DND-41 (cell line): ENCODE results near the gene ZNF697.
A peak's percentile ranks its signal among the peaks of the same experiment; 100 is the strongest.
"Not testable (repeated sequence)": the region's sequence is repeated elsewhere in the genome, so short reads cannot be mapped to it uniquely, and the experiment has no call there.

ENCODE experiments used
- ATAC-seq: fragments of 200-7000 bp; cut with Tn5 transposase; 3 replicates; pipeline ENCODE4 v1.9.1; 2021; ENCODE audit warnings: low read depth; ENCODE audit not compliant: insufficient read depth
- DNase-seq: peaks from one replicate; pipeline ENCODE4 v3.0.0-alpha.2; 2020
- H2AFZ ChIP-seq: 2 replicates; pipeline ENCODE4 v1.6.0; 2012; ENCODE audit warnings: low read depth, low read length
- H3K27ac ChIP-seq: 2 replicates; pipeline ENCODE4 v1.5.1; 2012; ENCODE audit warnings: low read length, inconsistent platforms
- H3K27me3 ChIP-seq: fragments of 200-600 bp; sonication (generic); 2 replicates; pipeline ENCODE4 v1.6.0; 2012; ENCODE audit warnings: low read length, mild to moderate bottlenecking, inconsistent platforms; ENCODE audit not compliant: insufficient read depth, poor library complexity
- H3K36me3 ChIP-seq: 2 replicates; pipeline ENCODE4 v1.5.1; 2012; ENCODE audit warnings: low read length, inconsistent platforms; ENCODE audit not compliant: insufficient read depth
- H3K4me1 ChIP-seq: 2 replicates; pipeline ENCODE4 v1.5.1; 2012; ENCODE audit warnings: mild to moderate bottlenecking, low read length; ENCODE audit not compliant: insufficient read depth
- H3K4me2 ChIP-seq: 2 replicates; pipeline ENCODE4 v1.6.0; 2012; ENCODE audit warnings: mild to moderate bottlenecking, moderate library complexity, low read length, inconsistent platforms; ENCODE audit not compliant: insufficient read depth
- H3K4me3 ChIP-seq, 2 experiments: fragments of 200-600 bp in 1 of 2; shearing (Covaris generic) in 1 of 2; 2 replicates each; pipeline ENCODE4 v1.5.1; 2012 to 2016; ENCODE audit warnings: inconsistent platforms in 2 of 2, low read length in 2 of 2, mild to moderate bottlenecking in 2 of 2, low read depth in 1 of 2, moderate library complexity in 1 of 2
- H3K79me2 ChIP-seq: 2 replicates; pipeline ENCODE4 v1.6.0; 2012; ENCODE audit warnings: low read length, inconsistent platforms; ENCODE audit not compliant: insufficient read depth
- H3K9ac ChIP-seq: 2 replicates; pipeline ENCODE4 v1.6.0; 2012; ENCODE audit warnings: low read depth, mild to moderate bottlenecking, inconsistent platforms, low read length, moderate library complexity
- H3K9me3 ChIP-seq: 2 replicates; pipeline ENCODE4 v1.5.1; 2012; ENCODE audit warnings: low read length, moderate library complexity, mild to moderate bottlenecking, inconsistent platforms; ENCODE audit not compliant: insufficient read depth, severe bottlenecking
- H4K20me1 ChIP-seq: 2 replicates; pipeline ENCODE4 v1.6.0; 2012; ENCODE audit warnings: low read length; ENCODE audit not compliant: insufficient read depth
- CTCF ChIP-seq: IDR thresholded peaks from 2 replicates; pipeline ENCODE4 v1.5.1; 2012; ENCODE audit warnings: borderline replicate concordance, low read length, moderate library complexity, mild to moderate bottlenecking; ENCODE audit not compliant: poor library complexity, severe bottlenecking; ENCODE audit errors: extremely low read depth
- EZH2 ChIP-seq: IDR thresholded peaks from 3 replicates; pipeline ENCODE4 v1.6.1; 2012; ENCODE audit warnings: borderline replicate concordance, low read depth, mild to moderate bottlenecking, moderate library complexity, low read length, inconsistent platforms; ENCODE audit not compliant: severe bottlenecking

The ZNF697 gene

GRCh38 chr1:119613769-119614720, 34.0 kb downstream of the ZNF697 start:
- Histone ChIP-seq H3K4me3 (no peak overlapping the region), H3K4me2 (no peak overlapping the region), H2AFZ (no peak overlapping the region), H3K36me3 (no peaks in the 10 kb centered on the region), H3K9me3 (no peaks in the 10 kb centered on the region), H4K20me1 (no peaks in the 10 kb centered on the region), H3K9ac (no peak overlapping the region), H3K79me2 (no peaks in the 10 kb centered on the region), H3K27me3 (peaks cover 6% of the 10 kb centered on the region), H3K4me1 (no peaks in the 10 kb centered on the region), H3K27ac (no peak overlapping the region)
- DNase-seq (peak; percentile 78), ATAC-seq (peak; percentile 96)
- TF ChIP-seq CTCF: peak; percentile 81
- no peak for TF ChIP-seq EZH2

GRCh38 chr1:119611701-119612113, 36.4 kb downstream of the ZNF697 start:
- no peak for TF ChIP-seq EZH2
- peak; percentile 87 for TF ChIP-seq CTCF
- no peak overlapping the region for H3K27ac ChIP-seq

GRCh38 chr1:119608816-119609215, 39.2 kb downstream of the ZNF697 start:
- H3K27ac ChIP-seq, DNase-seq, H3K4me3 ChIP-seq, H3K27me3 ChIP-seq, H3K9me3 ChIP-seq, ATAC-seq, H3K4me2 ChIP-seq, H4K20me1 ChIP-seq, H3K4me1 ChIP-seq, H2AFZ ChIP-seq, H3K36me3 ChIP-seq, H3K9ac ChIP-seq, H3K79me2 ChIP-seq: not testable (repeated sequence)

More at GRCh38 chr1:119611701-119612113, 36.4 kb downstream of the ZNF697 start:
- Histone ChIP-seq H3K79me2 (no peaks in the 10 kb centered on the region), H3K4me2 (no peak overlapping the region), H3K9ac (no peak overlapping the region), H2AFZ (no peak overlapping the region), H3K27me3 (no peaks in the 10 kb centered on the region), H3K4me3 (no peak overlapping the region), H3K36me3 (no peaks in the 10 kb centered on the region), H3K4me1 (no peaks in the 10 kb centered on the region), H3K9me3 (no peaks in the 10 kb centered on the region), H4K20me1 (no peaks in the 10 kb centered on the region)
- ATAC-seq: peak; percentile 55
- peak; percentile 68 for DNase-seq

DNA sequence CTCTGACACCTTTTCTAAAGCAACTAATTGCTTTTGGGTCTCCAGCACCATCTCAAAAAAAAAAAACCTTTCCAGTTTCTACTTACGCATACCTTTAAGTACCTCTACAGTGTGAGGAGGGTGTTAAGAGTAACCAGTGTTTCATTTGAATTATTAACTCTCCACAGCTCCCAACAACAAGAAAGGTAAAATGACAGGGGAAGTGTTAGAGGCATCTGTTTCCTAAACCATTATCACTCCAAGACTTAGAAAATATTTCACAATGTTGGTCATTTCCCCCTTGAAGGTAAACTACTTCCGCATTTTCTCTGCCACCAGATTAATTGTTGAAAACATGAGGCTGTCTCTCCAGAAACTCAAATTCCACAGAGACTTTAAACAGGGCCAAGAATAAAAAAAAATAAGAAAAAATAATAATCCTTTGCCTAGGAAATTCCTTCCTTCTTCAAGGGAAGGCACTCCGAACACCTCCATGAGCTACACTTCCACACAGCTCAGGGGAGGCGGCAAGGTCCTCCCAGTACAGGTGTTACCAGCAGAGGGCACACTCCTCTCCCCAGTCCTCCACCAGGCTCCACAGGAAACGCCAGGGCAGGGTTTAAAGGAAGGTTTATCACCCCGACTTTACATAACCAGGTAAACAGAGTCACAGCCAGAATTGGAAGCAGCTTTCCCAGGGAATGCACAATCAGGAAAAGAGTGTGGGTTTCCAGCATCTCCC, 40.8 kb downstream of the ZNF697 start:
- H3K9ac ChIP-seq, H3K4me2 ChIP-seq, H3K27me3 ChIP-seq, H3K36me3 ChIP-seq, H3K4me1 ChIP-seq, DNase-seq, H4K20me1 ChIP-seq, H3K9me3 ChIP-seq, H2AFZ ChIP-seq, H3K27ac ChIP-seq, H3K79me2 ChIP-seq, H3K4me3 ChIP-seq: not testable (repeated sequence)
- peak; percentile 70; the same call in 1 of the 3 replicates for ATAC-seq
- peak; percentile 9 for TF ChIP-seq CTCF
